HFFc6 (cell line): ENCODE measurements around the gene MTG1. TPM values are rescaled to one million over a fixed set of nuclear protein-coding genes. Genes with fewer than 3 reads are reported as not detected.

ENCODE experiments used
- DNase-seq: peaks from one replicate; pipeline ENCODE4 v3.0.0-alpha.2; 2018
- H3K27ac Mint-ChIP-seq: 2 replicates; pipeline ENCODE4 v1.8.0; 2020; ENCODE audit warnings: mild to moderate bottlenecking, mixed read lengths
- H3K27me3 Mint-ChIP-seq: 2 replicates; pipeline ENCODE4 v1.8.0; 2021; ENCODE audit warnings: mild to moderate bottlenecking, moderate library complexity, mixed read lengths; ENCODE audit not compliant: insufficient read depth
- H3K36me3 Mint-ChIP-seq: 2 replicates; pipeline ENCODE4 v1.8.0; 2021; ENCODE audit warnings: low read depth, mixed read lengths
- H3K4me1 Mint-ChIP-seq: 2 replicates; pipeline ENCODE4 v1.8.0; 2020; ENCODE audit warnings: low read depth, mixed read lengths
- H3K4me3 Mint-ChIP-seq: 2 replicates; pipeline ENCODE4 v1.8.0; 2020; ENCODE audit warnings: mild to moderate bottlenecking, moderate library complexity, mixed read lengths
- H3K9me3 Mint-ChIP-seq: 2 replicates; pipeline ENCODE4 v1.8.0; 2020; ENCODE audit warnings: mild to moderate bottlenecking, mixed read lengths
- CTCF ChIP-seq: fragments of 200-600 bp; sonication (generic); IDR thresholded peaks from 2 replicates; pipeline ENCODE4 v1.5.0; 2021; ENCODE audit warnings: antibody characterized with exemption, mild to moderate bottlenecking
- total RNA-seq, 6 experiments: library from RNA; stranded (reverse); fragmentation: NEBNext Ultra II Directional; extraction: Animal tissue kit (Norgen Biotek cat#: 25700); gene quantifications; 2 replicates in 1 of 6; 3 replicates in 5 of 6; pipeline ENCODE4 v1.2.3, GENCODE V29; 2021

MTG1 gene
- total RNA-seq, 6 experiments from 2014 or later = 23.7 to 33.0 (median 26.6) TPM

GRCh38 chr10:133357285-133358161 is 36.4 kb upstream of the MTG1 start, which contains the start of gene FUOM:
FUOM (minus strand) TSS chr10:133358019; CDS start chr10:133358007, 12 bp downstream.
- Mint-ChIP-seq H3K36me3 (peaks cover 13% of the 10 kb centered on the region), H3K9me3 (no peaks in the 10 kb centered on the region), H3K4me3 (no peak within 1 kb of the TSS; the same call in 1 of the 2 replicates), H3K27me3 (peaks cover 6% of the 10 kb centered on the region), H3K27ac (no peak within 1 kb of the TSS), H3K4me1 (no peaks in the 10 kb centered on the region)
- no peak for TF ChIP-seq CTCF
- DNase-seq = no peak

- Mint-ChIP-seq H3K27ac (no peak overlapping the region), H3K9me3 (no peaks in the 10 kb centered on the region), H3K36me3 (peaks cover 21% of the 10 kb centered on the region), H3K4me1 (no peaks in the 10 kb centered on the region), H3K27me3 (peaks cover 5% of the 10 kb centered on the region), H3K4me3 (no peak overlapping the region)
- no peak for TF ChIP-seq CTCF
- no peak for DNase-seq
These were observed 35.6 kb upstream of the MTG1 start for GRCh38 chr10:133358162-133358924.

- H3K4me3 Mint-ChIP-seq = no peak overlapping the region
These were observed 35.0 kb upstream of the MTG1 start for GRCh38 chr10:133358925-133359310.

GRCh38 chr10:133359554-133359971 is 34.4 kb upstream of the MTG1 start:
- Mint-ChIP-seq H3K27me3 (peaks cover 4% of the 10 kb centered on the region), H3K9me3 (no peaks in the 10 kb centered on the region), H3K27ac (no peak overlapping the region), H3K36me3 (peaks cover 24% of the 10 kb centered on the region), H3K4me1 (no peaks in the 10 kb centered on the region), H3K4me3 (no peak overlapping the region)
- no peak for DNase-seq
- TF ChIP-seq CTCF = no peak

More at GRCh38 chr10:133358925-133359310, 35.0 kb upstream of the MTG1 start:
- Mint-ChIP-seq H3K27ac (no peak overlapping the region), H3K9me3 (no peaks in the 10 kb centered on the region), H3K27me3 (peaks cover 4% of the 10 kb centered on the region), H3K4me1 (no peaks in the 10 kb centered on the region), H3K36me3 (peaks cover 22% of the 10 kb centered on the region)
- no peak for TF ChIP-seq CTCF
- no peak for DNase-seq

GRCh38 chr10:133359972-133360610 is 33.9 kb upstream of the MTG1 start:
- no peak overlapping the region for H3K4me3 Mint-ChIP-seq
- H3K27me3 Mint-ChIP-seq = peaks cover 4% of the 10 kb centered on the region
- H3K4me1 Mint-ChIP-seq = no peaks in the 10 kb centered on the region
- TF ChIP-seq CTCF = no peak
- peaks cover 28% of the 10 kb centered on the region for H3K36me3 Mint-ChIP-seq
- DNase-seq = no peak
- H3K9me3 Mint-ChIP-seq = no peaks in the 10 kb centered on the region
- no peak overlapping the region for H3K27ac Mint-ChIP-seq
